ENCODE data around the gene DIAPH3.

The DIAPH3 gene

GRCh38 chr13:59991395-59991794, 172.3 kb downstream of the DIAPH3 start (continued):
- TF ChIP-seq ZNF174 (tag by site-specific recombination; IDR thresholded peaks at IDR 0.05) (no peak), MYNN (tag by site-specific recombination; IDR thresholded peaks at IDR 0.05; ENCODE audit: borderline replicate concordance) (no peak), ZNF639 (tag by site-specific recombination; IDR thresholded peaks at IDR 0.05) (no peak)

GRCh38 chr13:59982631-59983382, 180.9 kb downstream of the DIAPH3 start:
- POLR2A ChIA-PET = no interaction called here
- CTCF ChIA-PET = no interaction called here
- Histone ChIP-seq H3K4me3 (ENCODE audit: low read depth, low read length) (no peak overlapping the region), H3K4me1 (ENCODE audit: control insufficient read depth, insufficient read depth, low read length) (no peaks in the 10 kb centered on the region), H3K9me3 (ENCODE audit: control insufficient read depth, insufficient read depth, low read depth, low read length) (no peaks in the 10 kb centered on the region), H3K27ac (ENCODE audit: extremely low read depth, low read depth, low read length) (no peak overlapping the region), H3K36me3 (ENCODE audit: control insufficient read depth in 2 of 2, insufficient read depth in 1 of 2, low read length in 2 of 2) (no peaks in the 10 kb centered on the region)
- TF ChIP-seq ZNF362 (tag by site-specific recombination; IDR thresholded peaks at IDR 0.05) (0 out of 2 replicates have a peak, but pooled peaks have one; percentile 29), ZNF621 (tag by site-specific recombination; IDR thresholded peaks at IDR 0.05) (no peak)

- Histone ChIP-seq H3K4me1 (ENCODE audit: control insufficient read depth, insufficient read depth, low read length) (no peaks in the 10 kb centered on the region), H3K27ac (ENCODE audit: extremely low read depth, low read depth, low read length) (no peak overlapping the region), H3K9me3 (ENCODE audit: control insufficient read depth, insufficient read depth, low read depth, low read length) (no peaks in the 10 kb centered on the region), H3K36me3 (ENCODE audit: control insufficient read depth in 2 of 2, insufficient read depth in 1 of 2, low read length in 2 of 2) (no peaks in the 10 kb centered on the region), H3K4me3 (ENCODE audit: low read depth, low read length) (no peak overlapping the region)
- ChIA-PET POLR2A (no interaction called here), CTCF (no interaction called here)
- no peak for TF ChIP-seq ZNF660 (tag by site-specific recombination; IDR thresholded peaks at IDR 0.05)
- TF ChIP-seq PRDM10 (tag by site-specific recombination; IDR thresholded peaks at IDR 0.05) = no peak
- no peak for TF ChIP-seq TSHZ1 (tag by site-specific recombination; IDR thresholded peaks at IDR 0.05; ENCODE audit: borderline replicate concordance)
- TF ChIP-seq ZNF37A (tag by site-specific recombination; IDR thresholded peaks at IDR 0.05) = no peak
- TF ChIP-seq ZNF624 (tag by site-specific recombination; IDR thresholded peaks at IDR 0.05) = no peak
- TF ChIP-seq PRDM1 (tag by site-specific recombination; IDR thresholded peaks at IDR 0.05) = no peak
- TF ChIP-seq ZNF776 (tag by site-specific recombination; IDR thresholded peaks at IDR 0.05; ENCODE audit: borderline replicate concordance) = no peak
- no peak for TF ChIP-seq ZNF658 (tag by site-specific recombination; IDR thresholded peaks at IDR 0.05)
- TF ChIP-seq GLI2 (tag by site-specific recombination; IDR thresholded peaks at IDR 0.05; ENCODE audit: borderline replicate concordance, low read depth) = no peak
- TF ChIP-seq ZNF2 (tag by site-specific recombination; IDR thresholded peaks at IDR 0.05) = no peak
- no peak for TF ChIP-seq ZNF302 (tag by site-specific recombination; IDR thresholded peaks at IDR 0.05; ENCODE audit: low read depth)
- no peak for TF ChIP-seq ZNF423 (tag by site-specific recombination; IDR thresholded peaks at IDR 0.05)
- TF ChIP-seq ZNF18 (tag by site-specific recombination; IDR thresholded peaks at IDR 0.05) = no peak
- TF ChIP-seq ZNF114 (tag by site-specific recombination; IDR thresholded peaks at IDR 0.05) = no peak
- TF ChIP-seq ZNF248 (tag by site-specific recombination; IDR thresholded peaks at IDR 0.05) = no peak
- TF ChIP-seq OSR2 (tag by site-specific recombination; IDR thresholded peaks at IDR 0.05) = no peak
Observed at GRCh38 chr13:59979589-59979988, 184.1 kb downstream of the DIAPH3 start.
